WTC11 (cell line): ENCODE measurements around the gene PTPN5. TPM values are rescaled to one million over a fixed set of nuclear protein-coding genes. Genes with fewer than 3 reads are reported as not detected.

Source experiments
- ATAC-seq: fragments of 200-7000 bp; cut with Tn5 transposase; 2 replicates; pipeline ENCODE4 v1.10.0; 2021; ENCODE audit warnings: mild to moderate bottlenecking, moderate library complexity
- CTCF ChIA-PET: fragments of 300-600 bp; sonication (Branson Sonifier 250); formaldehyde crosslinking; loops from one replicate; lab custom pipeline; 2021; ENCODE audit warnings: antibody characterized with exemption; lab: Charles Lee
- POLR2A ChIA-PET: fragments of 350-600 bp; sonication (Branson Sonifier 250); formaldehyde crosslinking; loops from one replicate; lab custom pipeline; 2021; ENCODE audit warnings: antibody characterized with exemption; lab: Charles Lee
- DNase-seq: peaks from one replicate; pipeline ENCODE4 v3.0.0; 2021; ENCODE audit warnings: low spot score
- H3K27ac Mint-ChIP-seq: 2 replicates; pipeline ENCODE4 v1.8.0; 2021; ENCODE audit warnings: mixed read lengths
- H3K27me3 Mint-ChIP-seq: 2 replicates; pipeline ENCODE4 v1.8.0; 2021; ENCODE audit warnings: low read depth, mild to moderate bottlenecking, moderate library complexity, mixed read lengths
- H3K36me3 Mint-ChIP-seq: 2 replicates; pipeline ENCODE4 v1.8.0; 2021; ENCODE audit warnings: mixed read lengths
- H3K4me1 Mint-ChIP-seq: 2 replicates; pipeline ENCODE4 v1.8.0; 2022; ENCODE audit warnings: mixed read lengths
- H3K4me3 Mint-ChIP-seq: 2 replicates; pipeline ENCODE4 v1.8.0; 2021; ENCODE audit warnings: mild to moderate bottlenecking, moderate library complexity, mixed read lengths
- H3K9me3 Mint-ChIP-seq: 2 replicates; pipeline ENCODE4 v1.8.0; 2021; ENCODE audit warnings: mixed read lengths
- CREM ChIP-seq: sonication (generic); formaldehyde crosslinking; IDR thresholded peaks from 2 replicates; pipeline ENCODE4 v1.8.1; 2022; ENCODE audit warnings: mild to moderate bottlenecking, missing genetic modification reagents, moderate library complexity
- ELF4 ChIP-seq: sonication (generic); formaldehyde crosslinking; IDR thresholded peaks from 2 replicates; pipeline ENCODE4 v1.8.1; 2022; ENCODE audit warnings: low read depth, mild to moderate bottlenecking, moderate library complexity, missing genetic modification reagents
- IRF1 ChIP-seq: sonication (generic); formaldehyde crosslinking; IDR thresholded peaks from 2 replicates; pipeline ENCODE4 v1.8.0; 2023; ENCODE audit warnings: missing genetic modification reagents
- IRF2 ChIP-seq: sonication (generic); formaldehyde crosslinking; IDR thresholded peaks from 2 replicates; pipeline ENCODE4 v1.8.0; 2022; ENCODE audit warnings: low read depth, missing genetic modification reagents, borderline replicate concordance
- JUN ChIP-seq: sonication (generic); formaldehyde crosslinking; IDR thresholded peaks from 2 replicates; pipeline ENCODE4 v1.8.0; 2023; ENCODE audit warnings: mild to moderate bottlenecking, missing genetic modification reagents
- MLX ChIP-seq: sonication (generic); formaldehyde crosslinking; IDR thresholded peaks from 2 replicates; pipeline ENCODE4 v1.8.1; 2023; ENCODE audit warnings: mild to moderate bottlenecking, missing genetic modification reagents, moderate library complexity
- NFATC4 ChIP-seq: fragments of 250-450 bp; sonication (Bioruptor Pico); IDR thresholded peaks from 2 replicates; pipeline ENCODE4 v1.9.0; 2021; ENCODE audit warnings: mild to moderate bottlenecking
- NFE2L1 ChIP-seq: sonication (generic); formaldehyde crosslinking; IDR thresholded peaks from 2 replicates; pipeline ENCODE4 v1.8.1; 2023; ENCODE audit warnings: missing genetic modification reagents
- OVOL2 ChIP-seq: fragments of 250-450 bp; sonication (Bioruptor Pico); IDR thresholded peaks from 2 replicates; pipeline ENCODE4 v1.9.0; 2021; ENCODE audit warnings: mild to moderate bottlenecking, borderline replicate concordance
- PRDM15 ChIP-seq: sonication (generic); formaldehyde crosslinking; IDR thresholded peaks from 2 replicates; pipeline ENCODE4 v1.8.0; 2022; ENCODE audit warnings: missing genetic modification reagents
- RELA ChIP-seq: sonication (generic); formaldehyde crosslinking; IDR thresholded peaks from 2 replicates; pipeline ENCODE4 v1.8.1; 2022; ENCODE audit warnings: missing genetic modification reagents, mild to moderate bottlenecking, borderline replicate concordance
- RORB ChIP-seq: fragments of 250-450 bp; sonication (Bioruptor Pico); IDR thresholded peaks from 2 replicates; pipeline ENCODE4 v1.9.0; 2021; ENCODE audit warnings: mild to moderate bottlenecking
- SOX15 ChIP-seq: fragments of 250-450 bp; sonication (Bioruptor Pico); IDR thresholded peaks from 2 replicates; pipeline ENCODE4 v1.9.0; 2021; ENCODE audit warnings: mild to moderate bottlenecking
- USF2 ChIP-seq: sonication (generic); formaldehyde crosslinking; IDR thresholded peaks from 2 replicates; pipeline ENCODE4 v1.8.1; 2023; ENCODE audit warnings: mild to moderate bottlenecking, missing genetic modification reagents, moderate library complexity
- ZBTB21 ChIP-seq: sonication (generic); formaldehyde crosslinking; IDR thresholded peaks from 2 replicates; pipeline ENCODE4 v1.8.1; 2023; ENCODE audit warnings: mild to moderate bottlenecking, missing genetic modification reagents, borderline replicate concordance
- ZNF121 ChIP-seq: sonication (generic); formaldehyde crosslinking; IDR thresholded peaks from 2 replicates; pipeline ENCODE4 v1.8.0; 2023; ENCODE audit warnings: missing genetic modification reagents
- ZNF219 ChIP-seq: sonication (generic); formaldehyde crosslinking; IDR thresholded peaks from 2 replicates; pipeline ENCODE4 v1.8.0; 2023; ENCODE audit warnings: missing genetic modification reagents, mild to moderate bottlenecking, borderline replicate concordance
- ZNF232 ChIP-seq: sonication (generic); formaldehyde crosslinking; IDR thresholded peaks from 2 replicates; pipeline ENCODE4 v1.8.0; 2022; ENCODE audit warnings: mild to moderate bottlenecking, missing genetic modification reagents
- ZNF281 ChIP-seq: sonication (generic); formaldehyde crosslinking; IDR thresholded peaks from 2 replicates; pipeline ENCODE4 v1.8.0; 2023; ENCODE audit warnings: mild to moderate bottlenecking, missing genetic modification reagents
- ZNF317 ChIP-seq: sonication (generic); formaldehyde crosslinking; IDR thresholded peaks from 2 replicates; pipeline ENCODE4 v1.8.1; 2023; ENCODE audit warnings: low read depth, mild to moderate bottlenecking, moderate library complexity, missing genetic modification reagents, borderline replicate concordance
- ZNF396 ChIP-seq: fragments of 250-450 bp; sonication (Bioruptor Pico); IDR thresholded peaks from 2 replicates; pipeline ENCODE4 v1.8.0; 2021; ENCODE audit warnings: mild to moderate bottlenecking, moderate library complexity, borderline replicate concordance
- ZNF512 ChIP-seq: sonication (generic); formaldehyde crosslinking; IDR thresholded peaks from 2 replicates; pipeline ENCODE4 v1.8.1; 2022; ENCODE audit warnings: missing genetic modification reagents, borderline replicate concordance
- total RNA-seq: library from RNA; stranded (reverse); gene quantifications from 3 replicates; pipeline ENCODE4 v1.2.3, GENCODE V29; 2021

Gene PTPN5
- total RNA-seq, 1 experiment from 2014 or later, result 4.5 TPM

GRCh38 chr11:18752502-18752901 lies 39.1 kb downstream of the PTPN5 start:
- CTCF ChIA-PET, result interaction anchor here (0.9 to 1.9 kb wide), 3 partner anchors 12 to 30 kb away, joined by 3 to 7 read pairs (median 7); no protein-coding TSS in a partner anchor
- H3K27me3 Mint-ChIP-seq, result no peaks in the 10 kb centered on the region
- no peak overlapping the region for H3K4me3 Mint-ChIP-seq
- no peaks in the 10 kb centered on the region for H3K36me3 Mint-ChIP-seq
- H3K27ac Mint-ChIP-seq, result no peak overlapping the region
- no peak for TF ChIP-seq IRF1 (CRISPR knock-in tag)
- TF ChIP-seq SOX15 (CRISPR knock-in tag), result no peak
- no peak for TF ChIP-seq MLX (CRISPR knock-in tag)
- TF ChIP-seq PRDM15 (CRISPR knock-in tag), result no peak
- TF ChIP-seq ZNF281 (CRISPR knock-in tag), result no peak
- no peak for TF ChIP-seq ZBTB21
- TF ChIP-seq ZNF396 (CRISPR knock-in tag), result no peak
- TF ChIP-seq ELF4, result no peak
- TF ChIP-seq NFE2L1 (CRISPR knock-in tag), result no peak
- no peak for TF ChIP-seq USF2 (CRISPR knock-in tag)
- no peak for TF ChIP-seq RORB (CRISPR knock-in tag)
- TF ChIP-seq IRF2, result no peak
- no peak for TF ChIP-seq ZNF121
- TF ChIP-seq ZNF219 (CRISPR knock-in tag), result no peak
- no peak for TF ChIP-seq JUN (CRISPR knock-in tag)
- TF ChIP-seq ZNF317 (CRISPR knock-in tag), result no peak
- no peak for TF ChIP-seq OVOL2 (CRISPR knock-in tag)
- TF ChIP-seq, all 79 proteins: peak for 0
- H3K4me1 Mint-ChIP-seq, result peaks cover 16% of the 10 kb centered on the region
- ATAC-seq, result no peak
- POLR2A ChIA-PET, result no interaction called here
- no peaks in the 10 kb centered on the region for H3K9me3 Mint-ChIP-seq
- no peak for DNase-seq

- DNase-seq (no peak), ATAC-seq (no peak)
- H3K27me3 Mint-ChIP-seq, result no peaks in the 10 kb centered on the region
- TF ChIP-seq CREM (CRISPR knock-in tag) (no peak), ZNF232 (CRISPR knock-in tag) (no peak), NFE2L1 (CRISPR knock-in tag) (no peak), RELA (no peak), ZNF512 (CRISPR knock-in tag) (no peak), IRF1 (CRISPR knock-in tag) (no peak), USF2 (CRISPR knock-in tag) (no peak), NFATC4 (CRISPR knock-in tag) (no peak)
- no peak overlapping the region for H3K4me3 Mint-ChIP-seq
- CTCF ChIA-PET, result interaction anchor here (1.9 to 2.2 kb wide), 2 partner anchors 14 to 23 kb away, joined by 7 to 19 read pairs; no protein-coding TSS in a partner anchor
- no peaks in the 10 kb centered on the region for H3K9me3 Mint-ChIP-seq
- no peak overlapping the region for H3K27ac Mint-ChIP-seq
- H3K36me3 Mint-ChIP-seq, result no peaks in the 10 kb centered on the region
- peaks cover 16% of the 10 kb centered on the region for H3K4me1 Mint-ChIP-seq
- POLR2A ChIA-PET, result no interaction called here
Observed at GRCh38 chr11:18750944-18751343, 40.7 kb downstream of the PTPN5 start.
